ENCODE measurements around the gene ARHGAP29. TPM values are rescaled to one million over a fixed set of nuclear protein-coding genes. Genes with fewer than 3 reads are reported as not detected.

Gene ARHGAP29
- total RNA-seq, 4 donors from 2014 or later, result 18.4 to 40.2 (median 23.7) TPM

- H3K9me3 ChIP-seq, result no peaks in the 10 kb centered on the region
- DNase-seq (ENCODE audit: extremely low spot score), result no peak
- no peaks in the 10 kb centered on the region for H3K27me3 ChIP-seq
- intact Hi-C loops (cut with DNase I), result no loop called here
- H3K4me1 ChIP-seq, result peaks cover 0 to 6% (median 0%) of the 10 kb centered on the region in 4 donors
- TF ChIP-seq POLR2A (IDR thresholded peaks at IDR 0.05; ENCODE audit: low read depth) (no peak), CTCF (IDR thresholded peaks at IDR 0.05) (no peak), EP300 (IDR thresholded peaks at IDR 0.05) (no peak), POLR2AphosphoS5 (IDR thresholded peaks at IDR 0.05) (no peak)
- whole genome bisulfite sequencing, result 73% methylated on average over 1 of the region's 1 CpG
- H3K4me3 ChIP-seq, result no peak overlapping the region
- peaks cover 0 to 34% (median 8%) of the 10 kb centered on the region in 4 donors for H3K36me3 ChIP-seq
- no peak overlapping the region for H3K27ac ChIP-seq (replicated peaks in 1 of 4)
Observed at GRCh38 chr1:94191216-94191615, 46.2 kb downstream of the ARHGAP29 start.

GRCh38 chr1:94186946-94187345 lies 50.4 kb downstream of the ARHGAP29 start:
- peaks cover 6 to 71% (median 19%) of the 10 kb centered on the region in 4 donors for H3K36me3 ChIP-seq
- H3K4me3 ChIP-seq, result no peak overlapping the region
- intact Hi-C loops (cut with DNase I), result no loop called here
- WGBS, result 89% methylated on average over 3 of the region's 3 CpGs
- H3K4me1 ChIP-seq, result no peaks in the 10 kb centered on the region
- H3K9me3 ChIP-seq, result no peaks in the 10 kb centered on the region
- no peaks in the 10 kb centered on the region for H3K27me3 ChIP-seq
- TF ChIP-seq POLR2AphosphoS5 (IDR thresholded peaks at IDR 0.05) (no peak), EP300 (IDR thresholded peaks at IDR 0.05) (no peak), CTCF (IDR thresholded peaks at IDR 0.05) (no peak), POLR2A (IDR thresholded peaks at IDR 0.05; ENCODE audit: low read depth) (no peak)
- no peak overlapping the region for H3K27ac ChIP-seq (replicated peaks in 1 of 4)
- DNase-seq (ENCODE audit: extremely low spot score), result no peak

GRCh38 chr1:94183197-94183815 lies 54.1 kb downstream of the ARHGAP29 start:
- no peaks in the 10 kb centered on the region for H3K4me1 ChIP-seq

GRCh38 chr1:94182191-94182590 lies 55.2 kb downstream of the ARHGAP29 start:
- Histone ChIP-seq H3K36me3 (peaks cover 14 to 81% (median 32%) of the 10 kb centered on the region in 4 donors), H3K4me3 (no peak overlapping the region), H3K9me3 (no peaks in the 10 kb centered on the region), H3K4me1 (no peaks in the 10 kb centered on the region), H3K27ac (replicated peaks in 1 of 4) (no peak overlapping the region), H3K27me3 (no peaks in the 10 kb centered on the region)
- no peak for DNase-seq (ENCODE audit: extremely low spot score)
- TF ChIP-seq POLR2AphosphoS5 (IDR thresholded peaks at IDR 0.05), result no peak
- TF ChIP-seq CTCF (IDR thresholded peaks at IDR 0.05), result no peak
- TF ChIP-seq EP300 (IDR thresholded peaks at IDR 0.05), result no peak
- no peak for TF ChIP-seq POLR2A (IDR thresholded peaks at IDR 0.05; ENCODE audit: low read depth)
- 73% methylated on average over 1 of the region's 1 CpG for WGBS
- intact Hi-C loops (cut with DNase I), result no loop called here

More at GRCh38 chr1:94183197-94183815, 54.1 kb downstream of the ARHGAP29 start:
- Histone ChIP-seq H3K4me3 (no peak overlapping the region), H3K27me3 (no peaks in the 10 kb centered on the region), H3K9me3 (no peaks in the 10 kb centered on the region), H3K27ac (replicated peaks in 1 of 4) (no peak overlapping the region), H3K36me3 (peaks cover 14 to 78% (median 26%) of the 10 kb centered on the region in 4 donors)
- intact Hi-C loops (cut with DNase I), result no loop called here
- TF ChIP-seq POLR2A (IDR thresholded peaks at IDR 0.05; ENCODE audit: low read depth), result no peak
- TF ChIP-seq POLR2AphosphoS5 (IDR thresholded peaks at IDR 0.05), result no peak
- no peak for TF ChIP-seq EP300 (IDR thresholded peaks at IDR 0.05)
- no peak for TF ChIP-seq CTCF (IDR thresholded peaks at IDR 0.05)
- WGBS, result 45% methylated on average over 3 of the region's 3 CpGs
- DNase-seq (ENCODE audit: extremely low spot score), result no peak

- Histone ChIP-seq H3K4me1 (no peaks in the 10 kb centered on the region), H3K27ac (replicated peaks in 1 of 4) (no peak overlapping the region), H3K27me3 (no peaks in the 10 kb centered on the region), H3K9me3 (no peaks in the 10 kb centered on the region), H3K36me3 (peaks cover 9 to 87% (median 39%) of the 10 kb centered on the region in 4 donors), H3K4me3 (no peak overlapping the region)
- DNase-seq (ENCODE audit: extremely low spot score), result no peak
- intact Hi-C loops (cut with DNase I), result no loop called here
- TF ChIP-seq CTCF (IDR thresholded peaks at IDR 0.05), result no peak
- no peak for TF ChIP-seq POLR2A (IDR thresholded peaks at IDR 0.05; ENCODE audit: low read depth)
- TF ChIP-seq EP300 (IDR thresholded peaks at IDR 0.05), result no peak
- TF ChIP-seq POLR2AphosphoS5 (IDR thresholded peaks at IDR 0.05), result no peak
- WGBS, result 100% methylated on average over 1 of the region's 1 CpG
Observed at GRCh38 chr1:94180650-94181049, 56.7 kb downstream of the ARHGAP29 start.
